ENCODE results near the gene NDUFS4.

NDUFS4 gene

DNA sequence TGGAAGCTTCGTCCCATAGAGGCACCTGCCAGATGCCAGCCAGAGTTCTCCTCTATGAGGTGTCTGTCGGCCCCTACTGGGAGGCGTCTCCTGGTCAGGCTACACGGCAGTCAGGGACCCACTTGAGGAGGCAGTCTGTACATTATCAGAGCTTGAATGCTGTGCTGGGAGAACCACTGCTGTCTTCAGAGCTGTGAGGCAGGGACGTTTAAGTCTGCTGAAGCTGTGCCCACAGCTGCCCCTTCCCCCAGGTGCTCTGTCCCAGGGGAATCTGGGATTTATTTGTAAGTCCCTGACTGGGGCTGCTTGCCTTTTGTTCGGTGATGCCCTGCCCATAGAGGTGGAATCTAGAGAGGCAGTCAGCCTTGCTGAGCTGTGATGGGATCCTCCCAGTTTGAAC, 70.8 kb downstream of the NDUFS4 start:
- no peaks in the 10 kb centered on the region; the same call in 1 of the 2 replicates for H4K20me1 ChIP-seq (ENCODE audit: insufficient read depth, low read length)

DNA sequence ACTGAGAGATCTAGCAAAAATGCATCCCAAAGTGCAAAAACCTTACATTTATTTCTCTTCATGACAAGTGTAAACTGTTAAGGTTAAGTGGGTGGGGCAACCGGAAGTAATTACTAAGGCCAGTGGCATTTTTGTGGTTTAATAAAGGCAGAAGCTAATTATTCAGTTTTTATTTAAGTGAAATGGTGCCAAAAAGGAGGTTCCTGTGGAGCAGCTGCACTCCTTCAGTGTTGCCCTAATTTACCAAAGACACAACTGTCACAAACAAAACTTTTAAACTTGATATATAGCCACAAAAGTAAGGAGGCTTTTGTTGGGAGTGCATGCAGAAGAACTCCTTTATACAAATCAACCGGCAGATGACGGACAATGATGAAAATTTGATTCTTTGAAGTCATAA, 81.6 kb downstream of the NDUFS4 start:
- DNase-seq: no peak
- Histone ChIP-seq H3K27me3 (ENCODE audit: insufficient read depth, low read length, poor library complexity) (no peaks in the 10 kb centered on the region), H2AFZ (ENCODE audit: low read depth, low read length) (no peak overlapping the region), H3K4me3 (ENCODE audit: low read depth in 1 of 2, low read length in 2 of 2) (no peak overlapping the region), H4K20me1 (ENCODE audit: insufficient read depth, low read length) (no peaks in the 10 kb centered on the region), H3K79me2 (ENCODE audit: insufficient read depth, low read length) (no peaks in the 10 kb centered on the region), H3K4me2 (ENCODE audit: insufficient read depth, low read length) (no peak overlapping the region), H3K27ac (ENCODE audit: low read length) (no peak overlapping the region), H3K36me3 (ENCODE audit: insufficient read depth, low read length) (peaks cover 8% of the 10 kb centered on the region; the same call in 1 of the 2 replicates), H3K9ac (ENCODE audit: low read depth, low read length) (no peak overlapping the region), H3K4me1 (ENCODE audit: insufficient read depth, low read length) (no peaks in the 10 kb centered on the region), H3K9me3 (ENCODE audit: insufficient read depth, low read length, severe bottlenecking) (no peaks in the 10 kb centered on the region)
- TF ChIP-seq EZH2 (IDR thresholded peaks at IDR 0.05; ENCODE audit: borderline replicate concordance, low read depth, low read length, severe bottlenecking): no peak
- TF ChIP-seq, protein P1, sequence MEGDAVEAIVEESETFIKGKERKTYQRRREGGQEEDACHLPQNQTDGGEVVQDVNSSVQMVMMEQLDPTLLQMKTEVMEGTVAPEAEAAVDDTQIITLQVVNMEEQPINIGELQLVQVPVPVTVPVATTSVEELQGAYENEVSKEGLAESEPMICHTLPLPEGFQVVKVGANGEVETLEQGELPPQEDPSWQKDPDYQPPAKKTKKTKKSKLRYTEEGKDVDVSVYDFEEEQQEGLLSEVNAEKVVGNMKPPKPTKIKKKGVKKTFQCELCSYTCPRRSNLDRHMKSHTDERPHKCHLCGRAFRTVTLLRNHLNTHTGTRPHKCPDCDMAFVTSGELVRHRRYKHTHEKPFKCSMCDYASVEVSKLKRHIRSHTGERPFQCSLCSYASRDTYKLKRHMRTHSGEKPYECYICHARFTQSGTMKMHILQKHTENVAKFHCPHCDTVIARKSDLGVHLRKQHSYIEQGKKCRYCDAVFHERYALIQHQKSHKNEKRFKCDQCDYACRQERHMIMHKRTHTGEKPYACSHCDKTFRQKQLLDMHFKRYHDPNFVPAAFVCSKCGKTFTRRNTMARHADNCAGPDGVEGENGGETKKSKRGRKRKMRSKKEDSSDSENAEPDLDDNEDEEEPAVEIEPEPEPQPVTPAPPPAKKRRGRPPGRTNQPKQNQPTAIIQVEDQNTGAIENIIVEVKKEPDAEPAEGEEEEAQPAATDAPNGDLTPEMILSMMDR (IDR thresholded peaks at IDR 0.05; ENCODE audit: borderline replicate concordance, extremely low read depth, low read length, poor library complexity, severe bottlenecking): no peak
- ATAC-seq (ENCODE audit: insufficient read depth, low read depth): no peak

More for the DNA sequence above, 70.8 kb downstream of the NDUFS4 start:
- TF ChIP-seq, protein P1 (IDR thresholded peaks at IDR 0.05; ENCODE audit: borderline replicate concordance, extremely low read depth, low read length, poor library complexity, severe bottlenecking): no peak
- no peak for TF ChIP-seq EZH2 (IDR thresholded peaks at IDR 0.05; ENCODE audit: borderline replicate concordance, low read depth, low read length, severe bottlenecking)
- peaks cover 12% of the 10 kb centered on the region for H3K36me3 ChIP-seq (ENCODE audit: insufficient read depth, low read length)
- no peak overlapping the region for H3K4me3 ChIP-seq (ENCODE audit: low read depth in 1 of 2, low read length in 2 of 2)
- H3K27me3 ChIP-seq (ENCODE audit: insufficient read depth, low read length, poor library complexity): no peaks in the 10 kb centered on the region
- H3K9me3 ChIP-seq (ENCODE audit: insufficient read depth, low read length, severe bottlenecking): no peaks in the 10 kb centered on the region
- no peak overlapping the region for H3K9ac ChIP-seq (ENCODE audit: low read depth, low read length)
- H3K79me2 ChIP-seq (ENCODE audit: insufficient read depth, low read length): peaks cover 5% of the 10 kb centered on the region; the same call in 1 of the 2 replicates
- H2AFZ ChIP-seq (ENCODE audit: low read depth, low read length): no peak overlapping the region
- no peak overlapping the region for H3K27ac ChIP-seq (ENCODE audit: low read length)
- no peaks in the 10 kb centered on the region for H3K4me1 ChIP-seq (ENCODE audit: insufficient read depth, low read length)
- DNase-seq (no peak), ATAC-seq (ENCODE audit: insufficient read depth, low read depth) (no peak)
- H3K4me2 ChIP-seq (ENCODE audit: insufficient read depth, low read length): no peak overlapping the region

- Histone ChIP-seq H3K4me2 (ENCODE audit: insufficient read depth, low read length) (no peak overlapping the region), H3K36me3 (ENCODE audit: insufficient read depth, low read length) (peaks cover 8% of the 10 kb centered on the region; the same call in 1 of the 2 replicates), H3K4me1 (ENCODE audit: insufficient read depth, low read length) (no peaks in the 10 kb centered on the region), H3K27me3 (ENCODE audit: insufficient read depth, low read length, poor library complexity) (no peaks in the 10 kb centered on the region), H3K4me3 (ENCODE audit: low read depth in 1 of 2, low read length in 2 of 2) (no peak overlapping the region), H3K79me2 (ENCODE audit: insufficient read depth, low read length) (no peaks in the 10 kb centered on the region), H3K9ac (ENCODE audit: low read depth, low read length) (no peak overlapping the region), H3K27ac (ENCODE audit: low read length) (no peak overlapping the region), H2AFZ (ENCODE audit: low read depth, low read length) (no peak overlapping the region), H4K20me1 (ENCODE audit: insufficient read depth, low read length) (no peaks in the 10 kb centered on the region), H3K9me3 (ENCODE audit: insufficient read depth, low read length, severe bottlenecking) (no peaks in the 10 kb centered on the region)
- TF ChIP-seq, protein P1 (IDR thresholded peaks at IDR 0.05; ENCODE audit: borderline replicate concordance, extremely low read depth, low read length, poor library complexity, severe bottlenecking): no peak
- TF ChIP-seq EZH2 (IDR thresholded peaks at IDR 0.05; ENCODE audit: borderline replicate concordance, low read depth, low read length, severe bottlenecking): no peak
- ATAC-seq (ENCODE audit: insufficient read depth, low read depth) (no peak), DNase-seq (no peak)
Observed at GRCh38 chr5:53643445-53643844, 83.0 kb downstream of the NDUFS4 start.

DNA sequence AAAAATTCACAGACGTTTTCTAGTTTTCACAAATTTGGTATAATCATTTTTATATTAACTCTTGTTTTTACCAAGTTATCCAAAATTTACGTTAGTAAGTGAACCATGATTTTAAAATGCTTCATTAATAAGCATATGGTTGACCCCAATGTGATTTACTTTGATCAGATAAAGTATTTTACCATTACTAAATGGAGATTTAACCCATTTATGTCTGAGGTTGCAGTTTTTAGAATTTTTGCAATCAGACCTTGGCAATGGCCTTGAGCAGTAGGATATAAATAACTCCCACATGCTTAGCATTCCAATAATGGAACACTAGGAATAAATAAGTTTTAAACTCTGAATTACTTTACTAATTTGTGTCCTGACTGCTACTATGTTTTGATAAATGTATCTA, 84.6 kb downstream of the NDUFS4 start:
- Histone ChIP-seq H2AFZ (ENCODE audit: low read depth, low read length) (no peak overlapping the region), H3K4me1 (ENCODE audit: insufficient read depth, low read length) (no peaks in the 10 kb centered on the region), H3K27me3 (ENCODE audit: insufficient read depth, low read length, poor library complexity) (no peaks in the 10 kb centered on the region), H3K36me3 (ENCODE audit: insufficient read depth, low read length) (peaks cover 17% of the 10 kb centered on the region; the same call in 1 of the 2 replicates), H3K4me2 (ENCODE audit: insufficient read depth, low read length) (no peak overlapping the region), H3K79me2 (ENCODE audit: insufficient read depth, low read length) (no peaks in the 10 kb centered on the region), H3K9me3 (ENCODE audit: insufficient read depth, low read length, severe bottlenecking) (no peaks in the 10 kb centered on the region), H4K20me1 (ENCODE audit: insufficient read depth, low read length) (no peaks in the 10 kb centered on the region), H3K9ac (ENCODE audit: low read depth, low read length) (no peak overlapping the region), H3K4me3 (ENCODE audit: low read depth in 1 of 2, low read length in 2 of 2) (no peak overlapping the region), H3K27ac (ENCODE audit: low read length) (no peak overlapping the region)
- DNase-seq (no peak), ATAC-seq (ENCODE audit: insufficient read depth, low read depth) (no peak)
- TF ChIP-seq EZH2 (IDR thresholded peaks at IDR 0.05; ENCODE audit: borderline replicate concordance, low read depth, low read length, severe bottlenecking): no peak
- TF ChIP-seq, protein P1 (IDR thresholded peaks at IDR 0.05; ENCODE audit: borderline replicate concordance, extremely low read depth, low read length, poor library complexity, severe bottlenecking): no peak

Measured in DND-41 (cell line).